ENCODE data around the gene PIP4K2C. TPM values are rescaled to one million over a fixed set of nuclear protein-coding genes. Genes with fewer than 3 reads are reported as not detected.
"Not testable (repeated sequence)": the region's sequence is repeated elsewhere in the genome, so short reads cannot be mapped to it uniquely, and the experiment has no call there.

PIP4K2C gene
- total RNA-seq, 1 experiment from 2014 or later: 48.7 TPM

DNA sequence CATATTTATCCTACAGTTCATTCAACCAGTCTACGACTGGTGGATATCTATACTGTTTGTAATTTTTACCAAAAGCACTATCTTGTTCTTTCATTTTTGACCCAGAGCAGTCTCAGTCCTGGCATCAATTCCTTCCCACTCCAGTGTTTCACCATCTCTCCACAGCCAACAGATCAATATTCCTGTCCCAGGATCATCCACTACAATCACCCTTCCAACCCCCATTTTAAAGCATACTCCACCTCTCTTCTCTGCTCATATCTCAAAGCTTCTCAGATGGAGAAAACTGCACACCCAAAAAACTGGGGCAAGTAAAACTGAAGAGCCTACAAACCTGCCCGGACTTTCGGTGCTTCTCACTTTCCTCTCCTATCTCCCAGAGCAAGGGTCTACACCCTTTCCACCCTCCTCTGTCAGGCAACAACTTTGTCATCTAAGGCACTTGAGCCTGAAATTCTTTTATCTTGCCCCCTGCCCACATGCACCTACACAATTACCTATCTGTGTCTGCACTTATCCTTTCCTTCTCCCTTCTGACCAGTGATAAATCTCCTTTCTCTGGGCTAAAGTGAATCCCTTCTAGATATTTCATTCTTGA is 4.1 kb upstream of the PIP4K2C start:
- Histone ChIP-seq H3K79me2 (ENCODE audit: low read depth) (peaks cover 8% of the 10 kb centered on the region), H3K4me3 (no peak overlapping the region), H3K27ac (no peak overlapping the region), H3K27me3 (ENCODE audit: insufficient read depth, low read depth) (peaks cover 29% of the 10 kb centered on the region), H3F3A (ENCODE audit: insufficient read depth, low read depth) (no peaks in the 10 kb centered on the region), H3K9me2 (ENCODE audit: insufficient read depth) (no peaks in the 10 kb centered on the region), H3K4me1 (replicated peaks; ENCODE audit: insufficient read depth) (peaks cover 2% of the 10 kb centered on the region), H3K36me3 (ENCODE audit: low read depth) (no peaks in the 10 kb centered on the region), H2AFZ (no peak overlapping the region), H3K9me3 (ENCODE audit: insufficient read depth, low read depth) (no peaks in the 10 kb centered on the region), H4K20me1 (ENCODE audit: insufficient read depth) (no peaks in the 10 kb centered on the region), H3K4me2 (no peak overlapping the region)
- TF ChIP-seq, protein P1, sequence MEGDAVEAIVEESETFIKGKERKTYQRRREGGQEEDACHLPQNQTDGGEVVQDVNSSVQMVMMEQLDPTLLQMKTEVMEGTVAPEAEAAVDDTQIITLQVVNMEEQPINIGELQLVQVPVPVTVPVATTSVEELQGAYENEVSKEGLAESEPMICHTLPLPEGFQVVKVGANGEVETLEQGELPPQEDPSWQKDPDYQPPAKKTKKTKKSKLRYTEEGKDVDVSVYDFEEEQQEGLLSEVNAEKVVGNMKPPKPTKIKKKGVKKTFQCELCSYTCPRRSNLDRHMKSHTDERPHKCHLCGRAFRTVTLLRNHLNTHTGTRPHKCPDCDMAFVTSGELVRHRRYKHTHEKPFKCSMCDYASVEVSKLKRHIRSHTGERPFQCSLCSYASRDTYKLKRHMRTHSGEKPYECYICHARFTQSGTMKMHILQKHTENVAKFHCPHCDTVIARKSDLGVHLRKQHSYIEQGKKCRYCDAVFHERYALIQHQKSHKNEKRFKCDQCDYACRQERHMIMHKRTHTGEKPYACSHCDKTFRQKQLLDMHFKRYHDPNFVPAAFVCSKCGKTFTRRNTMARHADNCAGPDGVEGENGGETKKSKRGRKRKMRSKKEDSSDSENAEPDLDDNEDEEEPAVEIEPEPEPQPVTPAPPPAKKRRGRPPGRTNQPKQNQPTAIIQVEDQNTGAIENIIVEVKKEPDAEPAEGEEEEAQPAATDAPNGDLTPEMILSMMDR (conservative IDR thresholded peaks at IDR 0.05): no peak
- TF ChIP-seq EZH2 (IDR thresholded peaks at IDR 0.05; ENCODE audit: low read depth): no peak
- no TSS peak for BruUV-seq (replicated peaks)
- DNase-seq: no peak
- intact Hi-C loops (cut with micrococcal nuclease; ENCODE audit: unreplicated experiment): no loop called here
- CTCF ChIA-PET: no interaction called here
- POLR2A ChIA-PET (ENCODE audit: unreplicated experiment): no interaction called here

DNA sequence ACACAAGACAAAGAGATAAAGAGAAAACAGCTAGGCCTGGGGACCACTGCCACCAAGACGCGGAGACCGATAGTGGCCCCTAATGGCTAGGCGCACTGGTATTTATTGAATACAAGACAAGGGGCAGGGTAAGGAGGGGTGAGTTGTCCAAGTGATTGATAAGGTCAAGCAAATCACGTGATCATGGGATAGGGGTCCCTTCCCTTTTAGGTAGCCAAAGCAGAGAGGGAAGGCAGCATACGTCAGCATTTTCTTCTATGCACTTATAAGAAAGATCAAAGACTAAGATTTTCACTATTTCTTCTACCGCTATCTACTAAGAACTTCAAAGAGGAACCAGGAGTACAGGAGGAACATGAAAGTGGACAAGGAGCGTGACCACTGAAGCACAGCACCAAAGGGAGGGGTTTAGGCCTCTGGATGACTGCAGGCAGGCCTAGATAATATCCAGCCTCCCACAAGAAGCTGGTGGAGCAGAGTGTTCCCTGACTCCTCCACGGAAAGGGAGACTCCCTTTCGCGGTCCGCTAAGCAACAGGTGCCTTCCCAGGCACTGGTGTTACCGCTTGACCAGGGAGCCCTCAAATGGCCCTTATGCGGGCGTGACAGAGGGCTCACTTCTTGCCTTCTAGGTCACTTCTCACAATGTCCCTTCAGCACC is 1.9 kb upstream of the PIP4K2C start:
- H3K36me3 ChIP-seq (ENCODE audit: low read depth); DNase-seq; H3K9me2 ChIP-seq (ENCODE audit: insufficient read depth); H3K27ac ChIP-seq; CTCF ChIA-PET; H3K4me2 ChIP-seq; H2AFZ ChIP-seq; H3K4me3 ChIP-seq; intact Hi-C loops (cut with micrococcal nuclease; ENCODE audit: unreplicated experiment); H3K9me3 ChIP-seq (ENCODE audit: insufficient read depth, low read depth); POLR2A ChIA-PET (ENCODE audit: unreplicated experiment); H4K20me1 ChIP-seq (ENCODE audit: insufficient read depth); BruUV-seq (replicated peaks); H3F3A ChIP-seq (ENCODE audit: insufficient read depth, low read depth): not testable (repeated sequence)
- Histone ChIP-seq H3K27me3 (ENCODE audit: insufficient read depth, low read depth) (peaks cover 28% of the 10 kb centered on the region), H3K4me1 (replicated peaks; ENCODE audit: insufficient read depth) (peaks cover 15% of the 10 kb centered on the region), H3K79me2 (ENCODE audit: low read depth) (peaks cover 23% of the 10 kb centered on the region)

DNA sequence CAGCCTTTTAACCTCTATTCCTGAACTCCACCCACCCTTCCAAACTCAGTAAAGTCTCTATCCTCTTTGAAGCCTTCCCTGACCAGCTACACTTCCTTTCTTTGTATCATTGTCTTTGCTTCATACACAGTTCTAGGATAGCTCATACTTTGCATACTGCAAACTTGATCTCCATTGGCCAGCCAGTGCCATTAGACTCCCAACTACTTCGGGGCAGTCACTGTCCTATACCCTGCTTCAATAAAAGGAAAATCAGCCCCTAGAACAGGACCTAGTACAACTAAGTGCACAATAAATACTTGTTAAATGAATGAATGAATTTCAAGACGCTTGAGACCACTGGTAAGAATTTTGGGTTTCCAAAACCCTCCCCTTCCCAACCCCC is 521 bp upstream of the PIP4K2C start:
- Histone ChIP-seq H3K27me3 (ENCODE audit: insufficient read depth, low read depth) (peaks cover 16% of the 10 kb centered on the region), H3K4me2 (peak overlapping the region; percentile 95), H2AFZ (peak overlapping the region; percentile 99), H3K79me2 (ENCODE audit: low read depth) (peaks cover 23% of the 10 kb centered on the region), H3F3A (ENCODE audit: insufficient read depth, low read depth) (no peaks in the 10 kb centered on the region), H3K9me3 (ENCODE audit: insufficient read depth, low read depth) (no peaks in the 10 kb centered on the region), H3K4me1 (replicated peaks; ENCODE audit: insufficient read depth) (peaks cover 15% of the 10 kb centered on the region), H3K36me3 (ENCODE audit: low read depth) (peaks cover 13% of the 10 kb centered on the region), H3K4me3 (peak overlapping the region; percentile 97), H4K20me1 (ENCODE audit: insufficient read depth) (no peaks in the 10 kb centered on the region), H3K27ac (no peak overlapping the region), H3K9me2 (ENCODE audit: insufficient read depth) (no peaks in the 10 kb centered on the region)
- DNase-seq: no peak
- ChIA-PET CTCF (no interaction called here), POLR2A (ENCODE audit: unreplicated experiment) (no interaction called here)
- TF ChIP-seq EZH2 (IDR thresholded peaks at IDR 0.05; ENCODE audit: low read depth): no peak
- TF ChIP-seq, protein P1 (conservative IDR thresholded peaks at IDR 0.05): no peak
- BruUV-seq (replicated peaks): TSS peak; percentile 25
- intact Hi-C loops (cut with micrococcal nuclease; ENCODE audit: unreplicated experiment): loop anchor here (2.0 to 10.0 kb wide), 2 partner anchors 44 to 134 kb away; partner anchors contain the start of gene DCTN2

All from PC-9 (cell line).